Measurements from ENCODE around the gene FTCD.

GRCh38 chr21:46144464-46145070, 10.8 kb downstream of the FTCD start:
- no peak for TF ChIP-seq CTCF (IDR thresholded peaks at IDR 0.05)
- no peak for TF ChIP-seq POLR2A (IDR thresholded peaks at IDR 0.05)
